GM19351 (cell line): ENCODE measurements around the gene CDC40.
"Not testable (repeated sequence)": the region's sequence is repeated elsewhere in the genome, so short reads cannot be mapped to it uniquely, and the experiment has no call there.

ENCODE experiments used
- ATAC-seq: cut with Tn5 transposase; IDR thresholded peaks from one replicate; pipeline ENCODE4 v1.9.1; 2021; ENCODE audit warnings: mild to moderate bottlenecking, moderate library complexity; ENCODE audit not compliant: unreplicated experiment

The CDC40 gene

DNA sequence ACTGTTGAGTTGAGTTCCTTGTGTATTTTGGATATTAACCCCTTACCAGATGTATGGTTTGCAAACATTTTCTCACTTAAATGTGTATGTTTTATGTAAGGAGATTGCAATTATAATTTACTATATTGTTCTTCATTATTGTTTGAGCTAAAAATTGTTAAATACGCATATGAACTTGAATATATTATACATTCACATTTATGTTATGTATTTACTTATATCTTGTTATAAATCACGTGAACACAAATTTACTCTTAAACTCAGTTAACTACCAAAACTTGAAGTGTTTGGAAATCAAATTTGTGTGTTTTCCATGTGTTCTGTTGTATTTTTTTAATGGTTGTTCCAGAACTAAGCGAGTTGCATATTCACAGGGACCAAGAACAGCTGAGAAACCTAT is 18.3 kb downstream of the CDC40 start:
- ATAC-seq = no peak

DNA sequence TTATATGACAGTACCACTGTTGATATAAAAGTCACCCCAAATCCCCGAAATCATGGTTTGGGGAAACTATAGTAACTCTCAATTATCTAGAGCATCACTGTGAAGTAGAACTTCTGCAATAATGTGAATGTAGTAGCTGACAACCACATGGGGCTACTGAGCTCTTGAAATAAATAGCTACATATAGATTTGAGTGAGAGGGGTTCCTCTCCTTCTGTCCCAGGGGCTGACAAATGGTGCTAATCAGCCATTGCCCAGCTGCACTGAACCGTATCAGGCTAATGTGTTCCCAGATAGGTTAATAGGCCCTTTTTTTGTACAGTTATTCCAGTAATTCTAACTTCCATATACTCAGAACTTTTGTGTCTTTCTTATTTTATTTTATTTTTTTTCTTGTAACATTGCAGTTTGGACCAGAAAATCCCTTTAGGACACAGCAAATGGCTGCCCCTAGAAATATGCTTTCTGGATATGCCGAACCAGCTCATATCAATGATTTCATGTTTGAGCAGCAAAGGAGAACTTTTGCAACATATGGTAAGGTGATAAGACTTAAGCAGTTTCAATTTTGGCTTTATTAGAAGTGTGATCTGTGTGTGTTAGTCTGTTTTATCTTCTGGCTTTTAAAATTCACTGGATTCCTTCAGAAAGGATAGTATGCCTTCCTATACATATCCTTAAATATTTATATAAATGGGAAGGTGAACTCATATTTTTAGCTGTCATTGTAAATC is 21.1 kb downstream of the CDC40 start:
- no peak for ATAC-seq

DNA sequence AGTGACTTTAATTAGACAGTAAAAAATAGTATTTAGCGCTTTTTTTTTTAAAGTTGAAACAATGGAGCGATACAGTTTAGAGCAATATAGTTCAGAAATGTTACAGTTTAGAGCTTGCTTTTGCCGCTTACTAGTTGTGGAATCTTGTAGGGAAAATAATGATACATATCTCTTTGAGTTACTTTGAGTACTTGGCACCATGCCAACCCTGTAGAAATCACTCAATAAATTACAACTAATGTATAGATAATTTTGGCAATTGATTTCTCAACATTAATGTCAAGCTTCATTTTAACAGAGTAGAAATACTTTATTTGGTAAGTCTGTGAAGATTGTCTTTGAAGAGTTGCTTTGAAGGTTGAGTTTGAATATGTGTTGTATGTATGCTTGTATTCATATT is 27.4 kb downstream of the CDC40 start:
- ATAC-seq = no peak

DNA sequence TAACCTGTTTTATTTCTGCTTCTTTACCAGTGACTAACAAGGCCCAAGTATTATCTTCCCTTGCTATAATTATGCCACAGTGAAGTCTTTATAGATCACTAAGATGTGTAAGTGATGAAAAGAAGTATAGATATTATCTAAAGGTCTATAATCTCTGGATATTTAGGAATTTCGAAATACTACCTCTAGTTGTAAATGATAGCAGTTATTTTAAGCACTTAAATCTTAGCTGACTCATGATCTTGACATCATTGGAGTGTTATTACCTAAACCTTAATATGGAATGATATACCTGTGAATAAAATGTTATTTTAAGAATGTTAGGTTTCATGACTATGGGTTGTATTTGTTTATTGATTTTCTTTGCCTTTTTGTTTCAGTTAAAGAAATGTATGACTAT is 31.5 kb downstream of the CDC40 start:
- no peak for ATAC-seq

DNA sequence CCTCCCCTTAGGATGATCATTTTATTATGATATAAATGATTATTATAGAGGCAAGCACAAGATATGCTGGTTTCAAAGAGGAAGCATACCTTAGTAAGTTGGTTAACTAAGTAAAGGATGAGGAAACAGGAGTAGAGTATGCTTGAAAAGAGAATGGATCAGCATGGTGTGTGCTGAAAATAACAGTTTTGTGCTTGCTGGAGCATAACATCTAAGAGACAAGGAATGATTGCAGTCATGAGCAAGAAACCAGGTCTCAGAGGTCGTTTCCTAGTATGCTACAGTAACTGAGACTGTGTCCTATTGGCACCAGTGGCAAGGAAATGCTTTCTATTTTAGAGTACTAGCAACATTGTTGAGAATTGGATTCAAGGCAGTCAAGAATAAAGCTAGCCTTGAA is 34.1 kb downstream of the CDC40 start:
- no peak for ATAC-seq

DNA sequence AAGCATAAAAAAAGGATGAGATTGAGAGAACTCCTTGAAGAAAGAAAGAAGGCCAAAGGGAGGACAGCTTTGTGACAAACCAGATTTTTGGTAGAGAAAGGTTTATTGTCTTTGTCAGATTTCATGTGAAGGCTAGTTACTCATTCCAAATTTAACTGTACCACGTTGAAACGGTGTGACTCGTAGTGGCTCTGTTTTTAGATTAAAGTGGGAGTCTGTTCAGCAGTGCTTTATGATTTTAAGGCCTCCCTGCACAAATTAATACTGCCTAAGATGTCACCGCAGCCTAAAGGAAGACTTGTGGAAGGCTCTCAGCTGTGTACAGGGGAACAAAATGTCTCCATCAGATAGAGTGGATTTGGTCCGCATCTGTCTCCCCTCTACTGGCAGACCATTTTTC is 35.9 kb downstream of the CDC40 start:
- no peak for ATAC-seq

DNA sequence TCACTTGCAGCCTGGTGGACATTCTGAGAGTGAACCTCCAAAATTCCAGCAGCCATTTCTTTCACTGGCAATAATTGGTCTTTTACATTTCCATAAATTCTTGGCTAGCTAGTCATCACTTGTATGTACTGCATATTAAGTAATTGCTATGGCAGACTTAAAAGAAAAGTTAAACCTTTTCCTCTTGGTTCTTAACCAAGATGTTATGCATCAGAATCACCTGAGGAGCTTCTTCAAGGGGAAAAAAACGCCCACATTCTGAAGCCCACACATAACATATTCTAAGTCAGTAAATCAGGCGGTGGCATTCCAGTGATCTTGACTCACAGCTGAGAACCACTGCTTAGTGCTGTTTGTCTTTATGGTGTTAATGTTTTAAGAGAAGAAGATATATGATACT is 37.0 kb downstream of the CDC40 start:
- no peak for ATAC-seq

DNA sequence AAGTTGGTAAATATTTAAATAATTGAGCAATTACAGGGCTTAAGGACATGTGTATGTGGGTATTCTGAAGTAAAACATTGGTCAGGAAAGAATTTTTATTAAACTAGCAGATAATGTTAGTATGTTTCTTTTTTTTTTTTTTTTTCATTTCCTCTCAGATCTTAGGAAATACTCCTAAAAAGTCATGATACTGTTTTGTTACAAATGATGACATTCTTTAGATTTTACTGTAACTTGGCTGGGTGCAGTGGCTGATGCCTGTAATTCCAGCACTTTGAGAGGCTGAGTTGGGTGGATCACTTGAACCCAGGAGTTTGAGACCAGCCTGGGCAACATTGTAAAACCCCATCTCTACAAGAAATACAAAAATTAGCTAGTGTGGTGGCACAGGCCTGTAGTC is 41.5 kb downstream of the CDC40 start:
- no peak for ATAC-seq

DNA sequence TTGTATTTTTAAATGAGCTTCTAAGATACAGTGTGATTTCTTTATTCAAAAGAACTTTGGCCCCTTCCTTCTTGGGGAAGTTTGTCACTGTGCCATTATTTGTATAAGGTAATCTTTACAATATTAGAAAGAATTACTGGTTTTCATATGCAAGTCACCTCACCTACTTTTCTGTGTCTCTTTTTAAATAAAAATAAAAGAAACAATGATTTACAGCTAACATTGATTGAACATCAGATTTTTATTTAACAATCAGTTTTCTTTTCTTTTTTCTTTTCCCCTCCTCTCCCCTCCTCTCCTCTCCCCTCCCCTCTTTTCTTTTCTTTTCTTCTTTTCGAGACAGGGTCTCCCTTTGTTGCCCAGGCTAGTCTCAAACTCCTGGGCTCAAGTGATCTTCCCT is 46.0 kb downstream of the CDC40 start:
- ATAC-seq = no peak

DNA sequence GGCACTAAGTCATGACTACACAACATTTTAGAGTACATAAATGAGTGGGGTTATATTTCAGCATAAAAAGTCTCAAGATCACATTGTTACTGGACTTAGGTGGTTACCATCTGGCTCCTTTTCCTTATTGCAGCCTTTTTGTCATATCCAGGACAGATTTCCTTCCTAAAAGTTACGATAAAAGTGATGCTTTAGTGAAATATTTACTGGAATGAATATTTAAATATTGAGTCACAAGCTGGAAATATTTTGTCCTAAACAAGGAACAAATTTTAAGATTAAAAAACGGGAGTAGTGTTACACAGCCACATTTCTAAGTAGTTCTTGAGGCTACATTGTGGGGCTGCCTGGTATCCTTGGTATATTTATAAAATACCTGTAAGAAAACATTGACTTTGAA is 52.2 kb downstream of the CDC40 start:
- ATAC-seq = no peak

DNA sequence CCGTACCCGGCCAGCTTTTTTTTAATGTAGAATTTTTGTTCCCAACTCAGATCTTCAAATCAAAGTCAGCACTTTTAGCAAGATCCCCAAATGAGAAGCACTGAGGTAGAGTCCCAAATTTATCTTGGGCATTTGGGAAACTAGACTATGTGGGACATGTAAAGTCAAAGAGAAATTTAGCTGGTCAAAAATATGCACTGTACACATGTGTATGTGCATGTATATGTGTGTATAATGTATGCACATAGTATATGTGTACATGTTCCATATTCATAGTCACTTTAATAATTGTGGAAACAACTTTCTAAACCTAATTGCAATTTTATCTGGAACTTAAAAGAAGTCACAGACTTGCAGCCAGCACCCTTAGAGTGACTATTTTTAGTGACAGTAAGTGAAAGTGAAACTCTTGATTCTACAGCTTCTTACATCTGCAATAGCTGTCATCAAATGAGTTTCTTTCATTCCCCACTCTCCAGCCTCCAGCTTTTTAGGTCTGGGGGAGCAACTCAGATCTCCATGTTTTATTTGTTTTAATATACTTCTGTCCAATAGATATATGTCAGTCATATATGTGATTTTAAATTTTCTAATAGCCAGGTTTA is 53.6 kb downstream of the CDC40 start:
- ATAC-seq = peak; percentile 96

DNA sequence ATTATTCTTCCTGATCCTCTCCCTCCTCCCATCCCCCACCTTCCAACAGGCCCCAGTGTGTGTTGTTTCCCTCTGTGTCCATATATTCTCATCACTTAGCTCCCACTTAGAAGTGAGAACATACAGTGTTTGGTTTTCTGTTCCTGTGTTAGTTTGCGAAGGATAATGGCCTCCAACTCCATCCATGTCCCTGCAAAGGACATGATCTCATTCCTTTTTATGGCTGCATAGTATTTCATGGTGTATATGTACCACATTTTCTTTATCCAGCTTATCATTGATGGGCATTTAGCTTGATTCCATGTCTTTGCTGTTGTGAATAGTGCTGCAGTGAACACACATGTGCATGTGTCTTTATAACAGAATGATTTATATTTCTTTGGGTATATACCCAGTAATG is 55.8 kb downstream of the CDC40 start:
- ATAC-seq = not testable (repeated sequence)

DNA sequence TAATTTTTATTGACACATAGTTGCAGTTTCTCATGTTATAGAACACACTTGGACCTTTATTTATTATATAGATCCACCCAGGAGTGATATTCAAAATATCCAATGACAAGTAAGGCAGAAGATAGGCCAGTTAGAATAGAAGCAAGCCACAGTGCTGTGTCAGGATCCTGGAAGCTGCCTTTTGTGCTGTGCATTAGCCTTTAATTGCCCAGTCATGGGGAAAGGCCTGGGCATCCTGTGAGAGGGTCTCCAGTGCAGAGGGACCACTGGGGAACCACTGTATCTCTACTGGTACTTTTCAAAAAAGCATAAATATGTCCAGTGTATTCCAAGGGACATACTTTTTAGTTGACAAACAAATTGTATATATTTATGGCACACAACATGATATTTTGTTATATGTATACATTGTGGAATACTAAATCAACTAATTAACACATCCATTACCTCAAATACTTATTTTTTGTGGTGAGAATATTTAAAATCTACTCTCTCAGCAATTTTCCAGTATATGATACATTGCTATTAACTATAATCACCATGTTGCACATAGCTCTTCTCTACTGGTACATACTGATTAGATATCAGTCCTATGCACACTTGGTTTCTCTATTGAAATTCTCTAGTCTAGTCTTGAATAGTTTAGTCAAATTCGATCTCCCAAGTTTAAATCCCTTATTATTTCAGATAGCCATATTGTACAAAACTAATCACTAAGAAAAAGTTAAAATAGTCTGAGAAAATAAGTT is 59.5 kb downstream of the CDC40 start:
- no peak for ATAC-seq

DNA sequence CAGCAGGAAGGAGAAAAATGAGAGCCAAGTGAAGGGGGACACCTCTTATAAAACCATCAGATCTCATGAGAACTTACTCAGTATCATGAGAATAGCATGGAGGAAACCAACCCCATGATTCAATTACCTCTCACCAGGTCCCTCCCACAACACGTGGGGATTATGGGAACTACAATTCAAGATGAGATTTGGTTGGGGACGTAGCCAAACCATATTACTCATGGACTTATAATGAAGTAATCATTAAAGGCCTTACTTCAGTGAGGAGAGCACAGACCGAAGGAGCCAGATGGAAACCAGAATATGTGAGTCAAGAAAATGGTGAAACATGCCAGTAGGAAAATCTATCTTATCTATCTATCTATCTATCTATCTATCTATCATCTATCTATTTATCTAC is 64.4 kb downstream of the CDC40 start:
- ATAC-seq = not testable (repeated sequence)

DNA sequence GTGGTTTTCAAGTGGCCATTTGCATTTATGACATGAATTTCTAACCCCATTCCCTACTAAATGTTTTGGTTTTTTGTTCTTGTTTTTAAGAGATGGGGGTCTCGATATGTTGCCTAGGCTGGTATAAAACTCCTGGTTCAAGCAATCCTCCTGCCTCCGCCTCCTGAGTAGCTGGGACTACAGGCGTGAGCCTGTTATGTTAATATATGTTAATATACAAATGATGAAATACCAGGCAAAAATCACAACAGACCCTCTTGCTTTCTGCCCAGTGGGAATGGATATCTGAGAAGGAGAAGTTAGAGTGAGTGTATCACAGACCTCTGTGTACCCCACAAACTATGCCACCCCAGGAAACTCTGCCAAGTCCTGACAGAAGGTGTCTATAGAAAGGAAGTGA is 66.2 kb downstream of the CDC40 start:
- no peak for ATAC-seq

DNA sequence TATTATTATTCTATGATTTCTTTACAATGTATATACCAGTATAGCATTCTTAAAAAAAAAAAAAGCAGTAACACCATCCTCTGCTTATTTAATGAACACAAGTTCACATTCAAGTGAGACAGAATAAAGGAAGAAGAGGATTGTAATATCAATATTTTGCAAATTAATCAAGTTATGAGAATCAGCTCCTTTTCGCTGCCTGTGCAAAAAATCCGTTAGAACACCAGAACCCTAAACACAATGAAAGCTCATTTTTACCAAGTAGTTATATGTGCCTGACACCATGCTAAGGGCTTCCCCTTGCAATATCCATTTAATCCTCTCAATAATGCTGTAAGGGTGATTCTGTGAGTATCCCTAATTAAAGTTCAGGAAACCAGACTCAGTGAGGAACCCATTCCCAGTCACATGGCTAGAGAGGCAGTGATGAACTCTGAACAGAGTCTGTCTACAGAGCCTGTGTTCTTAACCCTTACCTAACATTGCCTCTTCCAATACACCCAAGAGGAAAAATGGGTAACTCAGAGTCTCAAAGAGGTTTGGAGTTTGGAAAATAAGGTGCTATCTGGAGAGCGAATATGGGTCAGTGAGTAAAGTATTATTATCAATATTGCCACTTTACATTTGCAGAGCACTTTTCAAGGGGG is 66.8 kb downstream of the CDC40 start:
- ATAC-seq = no peak

DNA sequence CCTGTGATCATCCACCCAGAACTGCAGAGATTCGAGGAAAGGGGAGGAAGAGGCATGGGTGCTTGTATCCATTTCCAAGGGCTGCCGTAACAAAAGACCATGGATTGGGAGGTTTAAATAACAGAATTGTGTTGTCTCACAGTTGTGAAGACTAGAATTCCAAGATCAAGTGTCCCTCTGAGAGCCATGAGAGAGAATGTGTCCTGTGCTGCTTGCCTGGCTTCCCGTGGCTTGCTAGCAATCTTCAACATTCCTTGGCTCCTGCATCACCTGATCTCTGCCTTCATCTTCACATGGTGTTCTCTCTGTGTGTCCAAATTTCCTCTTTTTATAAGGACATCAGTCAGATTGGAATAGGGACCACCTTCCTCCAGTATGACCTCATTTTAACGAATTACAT is 69.8 kb downstream of the CDC40 start:
- ATAC-seq = no peak

DNA sequence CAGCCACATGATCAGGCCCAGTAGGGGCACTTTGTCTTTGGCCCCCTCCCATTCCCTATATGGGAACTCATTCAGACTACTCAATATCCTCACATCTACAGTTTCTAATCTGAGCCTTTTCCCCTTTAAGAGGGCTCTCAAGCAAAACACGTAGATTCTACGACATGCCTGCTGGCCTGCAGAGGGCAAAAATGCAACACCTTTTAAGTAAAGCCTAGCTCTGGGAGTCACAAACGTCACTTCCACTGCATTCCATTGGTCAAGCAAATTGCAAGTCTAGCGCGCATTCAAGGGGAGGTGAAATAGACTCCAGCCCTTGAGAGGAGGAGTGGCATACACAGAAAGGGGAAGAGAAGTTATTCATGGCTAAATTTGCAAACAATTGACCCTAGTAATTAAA is 70.6 kb downstream of the CDC40 start:
- ATAC-seq = no peak

DNA sequence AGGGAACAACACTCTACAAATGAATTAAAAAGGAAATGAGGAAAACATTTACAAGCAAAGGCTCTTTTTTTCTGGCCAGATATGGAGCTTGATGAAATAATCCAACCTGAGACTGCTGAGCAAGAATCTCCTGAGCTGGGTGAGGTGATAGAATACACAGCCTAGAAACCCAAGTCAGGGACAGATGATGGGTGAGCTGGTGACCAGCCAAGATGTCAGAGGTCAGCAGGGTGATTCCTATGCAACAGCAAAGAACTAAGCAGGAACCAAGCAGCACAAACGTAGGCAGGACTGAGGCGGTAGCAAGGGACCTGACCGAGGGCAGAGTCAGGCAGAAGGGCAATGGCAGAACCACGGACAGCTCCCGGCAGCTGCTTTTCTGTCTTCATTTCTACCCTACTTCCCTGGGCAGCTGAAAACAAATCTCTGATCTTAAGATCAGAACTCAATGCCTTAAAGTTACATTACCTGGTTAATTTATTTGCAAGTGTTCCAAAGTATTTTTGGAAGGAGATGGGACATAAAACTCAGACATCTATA is 75.1 kb downstream of the CDC40 start:
- ATAC-seq = no peak

DNA sequence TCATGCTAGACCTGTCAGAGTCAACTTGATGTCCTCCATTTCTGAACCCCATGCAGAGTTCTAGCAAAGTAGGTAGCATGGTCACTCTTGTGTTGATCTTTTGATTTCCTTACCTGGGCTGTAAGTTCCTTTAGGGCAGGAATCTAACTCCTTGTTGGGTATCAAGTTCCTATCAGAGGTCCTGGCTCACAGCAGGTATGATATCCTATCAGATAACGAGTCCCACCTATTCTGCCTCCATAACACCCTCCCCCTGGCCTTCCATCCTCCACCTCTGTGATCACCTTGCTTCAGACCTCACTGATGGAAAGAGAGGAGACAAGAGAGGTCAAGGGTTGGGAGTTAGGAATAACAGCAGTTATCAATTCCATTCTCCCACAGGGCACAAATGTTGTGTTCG is 76.1 kb downstream of the CDC40 start:
- ATAC-seq = no peak

DNA sequence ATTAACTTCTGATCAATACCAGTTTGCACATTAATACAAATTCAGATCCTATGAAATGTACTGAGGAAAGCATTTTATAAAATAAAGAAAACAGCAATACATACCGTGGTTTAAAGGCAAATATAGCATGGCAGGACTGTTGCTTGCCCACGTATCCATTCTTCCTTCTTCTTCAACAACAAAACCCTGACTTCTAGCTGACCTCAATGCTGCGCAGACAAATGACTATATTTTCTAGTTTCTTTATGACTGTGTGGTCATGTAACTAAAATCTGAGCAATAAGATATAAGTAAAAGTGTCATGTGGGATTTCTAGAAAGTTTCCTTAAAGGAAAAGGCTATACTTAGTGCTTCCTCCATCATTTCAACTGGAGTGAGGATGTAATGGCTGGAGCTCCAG is 85.0 kb downstream of the CDC40 start:
- peak; percentile 75 for ATAC-seq
